Memory B cell (primary cell): Measurements from ENCODE around the gene DNAH12.
"Not testable (repeated sequence)": the region's sequence is repeated elsewhere in the genome, so short reads cannot be mapped to it uniquely, and the experiment has no call there.

Experiments used
- ATAC-seq: fragments of 150-1000 bp; cut with Tn5 transposase; 2 replicates; pipeline ENCODE4 v1.10.0; 2021; ENCODE audit warnings: low read depth, mild to moderate bottlenecking, moderate library complexity
- DNase-seq, 2 donors: peaks; one replicate each; pipeline ENCODE4 v3.0.0; 2022; ENCODE audit warnings: low spot score in 2 of 2
- H3K27ac Mint-ChIP-seq: one replicate; pipeline ENCODE4 v1.8.0; 2022; ENCODE audit warnings: mild to moderate bottlenecking, moderate library complexity, mixed read lengths
- H3K27me3 Mint-ChIP-seq: one replicate; pipeline ENCODE4 v1.8.0; 2022; ENCODE audit warnings: mixed read lengths
- H3K36me3 Mint-ChIP-seq: one replicate; pipeline ENCODE4 v1.8.0; 2022; ENCODE audit warnings: mild to moderate bottlenecking, mixed read lengths
- H3K4me1 Mint-ChIP-seq: one replicate; pipeline ENCODE4 v1.8.0; 2022; ENCODE audit warnings: mixed read lengths
- H3K4me3 Mint-ChIP-seq: one replicate; pipeline ENCODE4 v1.8.0; 2022; ENCODE audit warnings: mild to moderate bottlenecking, moderate library complexity, mixed read lengths
- H3K9me3 Mint-ChIP-seq: one replicate; pipeline ENCODE4 v1.8.0; 2022; ENCODE audit warnings: mixed read lengths

DNAH12 gene

GRCh38 chr3:57411715-57412114 is 132.4 kb downstream of the DNAH12 start:
- Mint-ChIP-seq H3K9me3 (no peaks in the 10 kb centered on the region), H3K27me3 (peaks cover 9% of the 10 kb centered on the region), H3K36me3 (no peaks in the 10 kb centered on the region), H3K4me1 (no peaks in the 10 kb centered on the region), H3K4me3 (no peak overlapping the region), H3K27ac (no peak overlapping the region)
- no peak for ATAC-seq
- DNase-seq = no peak

- H3K4me3 Mint-ChIP-seq = no peak overlapping the region
- H3K36me3 Mint-ChIP-seq = no peaks in the 10 kb centered on the region
- H3K27me3 Mint-ChIP-seq = peaks cover 9% of the 10 kb centered on the region
Observed at GRCh38 chr3:57409471-57409870, 134.7 kb downstream of the DNAH12 start.

GRCh38 chr3:57402675-57403074 is 141.5 kb downstream of the DNAH12 start:
- Mint-ChIP-seq H3K9me3 (peaks cover 2% of the 10 kb centered on the region), H3K36me3 (peaks cover 2% of the 10 kb centered on the region), H3K27me3 (peaks cover 4% of the 10 kb centered on the region), H3K27ac (no peak overlapping the region), H3K4me1 (peaks cover under 1% of the 10 kb centered on the region), H3K4me3 (no peak overlapping the region)
- DNase-seq = no peak
- no peak for ATAC-seq

More at GRCh38 chr3:57409471-57409870, 134.7 kb downstream of the DNAH12 start:
- no peak for DNase-seq
- H3K4me1 Mint-ChIP-seq = no peaks in the 10 kb centered on the region
- no peaks in the 10 kb centered on the region for H3K9me3 Mint-ChIP-seq
- no peak for ATAC-seq
- no peak overlapping the region for H3K27ac Mint-ChIP-seq

- H3K36me3 Mint-ChIP-seq = peaks cover 2% of the 10 kb centered on the region
- no peak overlapping the region for H3K27ac Mint-ChIP-seq
- peaks cover 6% of the 10 kb centered on the region for H3K27me3 Mint-ChIP-seq
- H3K4me1 Mint-ChIP-seq = peaks cover 15% of the 10 kb centered on the region
- peak; percentile 97 for ATAC-seq
- peak; percentile 38 to 52 for DNase-seq
- peak overlapping the region; percentile 8 for H3K4me3 Mint-ChIP-seq
- peaks cover 2% of the 10 kb centered on the region for H3K9me3 Mint-ChIP-seq
Observed at GRCh38 chr3:57397175-57398026, 146.7 kb downstream of the DNAH12 start.

GRCh38 chr3:57393977-57394376 is 150.2 kb downstream of the DNAH12 start:
- peaks cover 2% of the 10 kb centered on the region for H3K36me3 Mint-ChIP-seq
- H3K9me3 Mint-ChIP-seq = peaks cover 2% of the 10 kb centered on the region
- H3K4me1 Mint-ChIP-seq = peaks cover 15% of the 10 kb centered on the region
- H3K4me3 Mint-ChIP-seq = no peak overlapping the region
- DNase-seq = no peak
- ATAC-seq = no peak
- H3K27ac Mint-ChIP-seq = peak overlapping the region; percentile 4
- H3K27me3 Mint-ChIP-seq = peaks cover 8% of the 10 kb centered on the region

GRCh38 chr3:57391767-57392166 is 152.4 kb downstream of the DNAH12 start:
- H3K4me1 Mint-ChIP-seq = peaks cover 10% of the 10 kb centered on the region
- H3K9me3 Mint-ChIP-seq = no peaks in the 10 kb centered on the region
- no peak overlapping the region for H3K4me3 Mint-ChIP-seq
- ATAC-seq (no peak), DNase-seq (no peak)
- H3K27me3 Mint-ChIP-seq = peaks cover 6% of the 10 kb centered on the region
- H3K36me3 Mint-ChIP-seq = peaks cover 3% of the 10 kb centered on the region
- no peak overlapping the region for H3K27ac Mint-ChIP-seq

GRCh38 chr3:57389271-57389670 is 154.9 kb downstream of the DNAH12 start:
- ATAC-seq (no peak), DNase-seq (no peak)
- Mint-ChIP-seq H3K27ac (no peak overlapping the region), H3K9me3 (no peaks in the 10 kb centered on the region), H3K4me1 (peaks cover 7% of the 10 kb centered on the region), H3K27me3 (peaks cover 6% of the 10 kb centered on the region), H3K4me3 (no peak overlapping the region), H3K36me3 (peaks cover 3% of the 10 kb centered on the region)

GRCh38 chr3:57386307-57386706 is 157.8 kb downstream of the DNAH12 start:
- Mint-ChIP-seq H3K4me3 (no peak overlapping the region), H3K27ac (no peak overlapping the region), H3K9me3 (no peaks in the 10 kb centered on the region), H3K4me1 (peaks cover 3% of the 10 kb centered on the region), H3K36me3 (peaks cover 3% of the 10 kb centered on the region), H3K27me3 (peaks cover 5% of the 10 kb centered on the region)
- DNase-seq = no peak
- ATAC-seq = no peak

GRCh38 chr3:57385498-57385897 is 158.6 kb downstream of the DNAH12 start:
- Mint-ChIP-seq H3K4me1 (peaks cover 3% of the 10 kb centered on the region), H3K27ac (no peak overlapping the region), H3K9me3 (no peaks in the 10 kb centered on the region), H3K36me3 (peaks cover 3% of the 10 kb centered on the region), H3K27me3 (peaks cover 5% of the 10 kb centered on the region), H3K4me3 (no peak overlapping the region)
- ATAC-seq (no peak), DNase-seq (no peak)

- no peak for ATAC-seq
- Mint-ChIP-seq H3K4me3 (no peak overlapping the region), H3K9me3 (no peaks in the 10 kb centered on the region), H3K4me1 (peaks cover 3% of the 10 kb centered on the region), H3K27ac (no peak overlapping the region), H3K36me3 (peaks cover 3% of the 10 kb centered on the region), H3K27me3 (peaks cover 2% of the 10 kb centered on the region)
- DNase-seq = no peak
Observed at GRCh38 chr3:57383838-57384237, 160.3 kb downstream of the DNAH12 start.

GRCh38 chr3:57383406-57383805 is 160.7 kb downstream of the DNAH12 start:
- no peaks in the 10 kb centered on the region for H3K9me3 Mint-ChIP-seq
- no peak for ATAC-seq
- no peak for DNase-seq
- peaks cover 2% of the 10 kb centered on the region for H3K27me3 Mint-ChIP-seq
- no peak overlapping the region for H3K4me3 Mint-ChIP-seq
- peaks cover 3% of the 10 kb centered on the region for H3K36me3 Mint-ChIP-seq
- H3K27ac Mint-ChIP-seq = no peak overlapping the region
- peaks cover 3% of the 10 kb centered on the region for H3K4me1 Mint-ChIP-seq

GRCh38 chr3:57382933-57383332 is 161.2 kb downstream of the DNAH12 start:
- DNase-seq (no peak), ATAC-seq (no peak)
- Mint-ChIP-seq H3K36me3 (peaks cover under 1% of the 10 kb centered on the region), H3K27me3 (peaks cover under 1% of the 10 kb centered on the region), H3K9me3 (no peaks in the 10 kb centered on the region), H3K4me1 (peaks cover 3% of the 10 kb centered on the region), H3K27ac (no peak overlapping the region), H3K4me3 (no peak overlapping the region)

- peaks cover 8% of the 10 kb centered on the region for H3K9me3 Mint-ChIP-seq
- no peaks in the 10 kb centered on the region for H3K4me1 Mint-ChIP-seq
- ATAC-seq (no peak), DNase-seq (no peak)
- no peak overlapping the region for H3K27ac Mint-ChIP-seq
- H3K4me3 Mint-ChIP-seq = no peak overlapping the region
- peaks cover 6% of the 10 kb centered on the region for H3K27me3 Mint-ChIP-seq
- no peaks in the 10 kb centered on the region for H3K36me3 Mint-ChIP-seq
Observed at GRCh38 chr3:57370341-57370740, 173.8 kb downstream of the DNAH12 start.

- H3K4me1 Mint-ChIP-seq, H3K9me3 Mint-ChIP-seq, H3K4me3 Mint-ChIP-seq, H3K36me3 Mint-ChIP-seq, ATAC-seq, DNase-seq, H3K27ac Mint-ChIP-seq, H3K27me3 Mint-ChIP-seq: not testable (repeated sequence)
Observed at GRCh38 chr3:57365089-57365488, 179.1 kb downstream of the DNAH12 start.

- H3K4me3 Mint-ChIP-seq = not testable (repeated sequence)
Observed at GRCh38 chr3:57356275-57356674, 187.9 kb downstream of the DNAH12 start.

More at GRCh38 chr3:57356275-57356674, 187.9 kb downstream of the DNAH12 start:
- H3K4me1 Mint-ChIP-seq, H3K27me3 Mint-ChIP-seq, H3K36me3 Mint-ChIP-seq, ATAC-seq, H3K9me3 Mint-ChIP-seq, DNase-seq, H3K27ac Mint-ChIP-seq: not testable (repeated sequence)
